MM.1S (cell line): ENCODE measurements around the gene CDH16.
A peak's percentile ranks its signal among the peaks of the same experiment; 100 is the strongest.

Experiments
- DNase-seq: peaks from one replicate; pipeline ENCODE4 v3.0.0-alpha.2; 2015
- H2AFZ ChIP-seq: fragments of 300-600 bp; sonication (generic); 2 replicates; pipeline ENCODE4 v1.6.0; 2016; ENCODE audit warnings: antibody characterized with exemption, low read length
- H3F3A ChIP-seq: fragments of 300-600 bp; sonication (generic); 2 replicates; pipeline ENCODE4 v1.6.1; 2016; ENCODE audit warnings: mild to moderate bottlenecking, antibody characterized with exemption, low read length, moderate library complexity, mixed read lengths; ENCODE audit not compliant: insufficient read depth
- H3K27ac ChIP-seq: fragments of 300-600 bp; sonication (generic); 2 replicates; pipeline ENCODE4 v1.5.1; 2016; ENCODE audit warnings: mild to moderate bottlenecking, low read length
- H3K27me3 ChIP-seq: fragments of 300-600 bp; sonication (generic); replicated peaks from 2 replicates; pipeline ENCODE4 v1.6.0; 2016; ENCODE audit warnings: low read length; ENCODE audit not compliant: insufficient read depth
- H3K36me3 ChIP-seq: fragments of 300-600 bp; sonication (generic); replicated peaks from 2 replicates; pipeline ENCODE4 v1.6.1; 2016; ENCODE audit warnings: mild to moderate bottlenecking, low read length, mixed read lengths; ENCODE audit not compliant: insufficient read depth
- H3K4me1 ChIP-seq: fragments of 300-600 bp; sonication (generic); 2 replicates; pipeline ENCODE4 v1.6.1; 2016; ENCODE audit warnings: low read length, mixed read lengths
- H3K4me2 ChIP-seq: fragments of 300-600 bp; sonication (generic); 2 replicates; pipeline ENCODE4 v1.6.0; 2016; ENCODE audit warnings: low read depth, low read length
- H3K4me3 ChIP-seq: fragments of 300-600 bp; sonication (generic); 2 replicates; pipeline ENCODE4 v1.5.1; 2016; ENCODE audit warnings: low read length, mixed read lengths
- H3K79me2 ChIP-seq: fragments of 300-600 bp; sonication (generic); 2 replicates; pipeline ENCODE4 v1.6.1; 2016; ENCODE audit warnings: mixed run types, low read length, mixed read lengths
- H3K9ac ChIP-seq: fragments of 300-600 bp; sonication (generic); 2 replicates; pipeline ENCODE4 v1.6.1; 2016; ENCODE audit warnings: low read length, mixed read lengths
- H3K9me2 ChIP-seq: fragments of 300-600 bp; sonication (generic); replicated peaks from 2 replicates; pipeline ENCODE4 v1.6.1; 2016; ENCODE audit warnings: mild to moderate bottlenecking, low read length, mixed read lengths; ENCODE audit not compliant: insufficient read depth
- H3K9me3 ChIP-seq: fragments of 300-600 bp; sonication (generic); replicated peaks from 2 replicates; pipeline ENCODE4 v1.6.1; 2016; ENCODE audit warnings: mild to moderate bottlenecking, low read length, mixed read lengths; ENCODE audit not compliant: insufficient read depth
- H4K20me1 ChIP-seq: fragments of 300-600 bp; sonication (generic); 2 replicates; pipeline ENCODE4 v1.6.1; 2016; ENCODE audit warnings: mild to moderate bottlenecking, low read length, moderate library complexity, mixed read lengths; ENCODE audit not compliant: insufficient read depth
- CTCF ChIP-seq: fragments of 300-600 bp; sonication (generic); IDR thresholded peaks from 2 replicates; pipeline ENCODE4 v1.5.1; 2016; ENCODE audit warnings: antibody characterized with exemption, low read length, mixed read lengths
- EZH2 ChIP-seq: fragments of 300-600 bp; sonication (generic); optimal IDR thresholded peaks from 2 replicates; pipeline ENCODE3; 2017; ENCODE audit warnings: low read depth, mild to moderate bottlenecking, antibody characterized with exemption, low read length, mixed read lengths
- EZH2phosphoT487 ChIP-seq: fragments of 300-600 bp; sonication (generic); IDR thresholded peaks from 2 replicates; pipeline ENCODE4 v1.6.1; 2018; ENCODE audit warnings: antibody characterized with exemption, low read length

CDH16 gene

GRCh38 chr16:66925322-66925840 lies 6.7 kb upstream of the CDH16 start, which contains the start of gene RRAD:
Gene RRAD, minus strand, starts transcription at chr16:66925535. Its CDS starts 356 bp downstream, at chr16:66925179.
- H3K4me2 ChIP-seq = peak within 1 kb of the TSS; percentile 87

GRCh38 chr16:66924527-66925321 lies 6.0 kb upstream of the CDH16 start:
- Histone ChIP-seq H3K9me3 (no peaks in the 10 kb centered on the region), H3K4me2 (peak overlapping the region; percentile 87), H3K9ac (peak overlapping the region; percentile 23; the same call in 1 of the 2 replicates), H2AFZ (peak overlapping the region; percentile 82), H4K20me1 (no peaks in the 10 kb centered on the region), H3K27ac (no peak overlapping the region), H3K4me3 (peak overlapping the region; percentile 58), H3K4me1 (no peaks in the 10 kb centered on the region), H3K36me3 (no peaks in the 10 kb centered on the region), H3F3A (no peaks in the 10 kb centered on the region; the same call in 1 of the 2 replicates), H3K27me3 (peaks cover 52% of the 10 kb centered on the region), H3K9me2 (no peaks in the 10 kb centered on the region), H3K79me2 (no peaks in the 10 kb centered on the region)
- peak; percentile 39 for TF ChIP-seq CTCF
- TF ChIP-seq EZH2 = no peak
- no peak for TF ChIP-seq EZH2phosphoT487
- DNase-seq = peak; percentile 27

More at GRCh38 chr16:66925322-66925840, 6.7 kb upstream of the CDH16 start, which contains the start of gene RRAD:
- H3K27me3 ChIP-seq = peaks cover 45% of the 10 kb centered on the region
- H3K79me2 ChIP-seq = no peaks in the 10 kb centered on the region
- H3K9me2 ChIP-seq = no peaks in the 10 kb centered on the region
- no peaks in the 10 kb centered on the region; the same call in 1 of the 2 replicates for H3F3A ChIP-seq
- H4K20me1 ChIP-seq = no peaks in the 10 kb centered on the region
- peak within 1 kb of the TSS; percentile 23; the same call in 1 of the 2 replicates for H3K9ac ChIP-seq
- no peak for TF ChIP-seq CTCF
- no peak for TF ChIP-seq EZH2
- TF ChIP-seq EZH2phosphoT487 = no peak
- no peaks in the 10 kb centered on the region for H3K36me3 ChIP-seq
- peak within 1 kb of the TSS; percentile 58 for H3K4me3 ChIP-seq
- DNase-seq = no peak
- H3K4me1 ChIP-seq = no peaks in the 10 kb centered on the region
- peak within 1 kb of the TSS; percentile 82 for H2AFZ ChIP-seq
- H3K9me3 ChIP-seq = no peaks in the 10 kb centered on the region
- no peak within 1 kb of the TSS for H3K27ac ChIP-seq

- H3K4me2 ChIP-seq = no peak overlapping the region
- no peak overlapping the region for H2AFZ ChIP-seq
- no peaks in the 10 kb centered on the region for H3F3A ChIP-seq
- H3K36me3 ChIP-seq = no peaks in the 10 kb centered on the region
- H3K4me1 ChIP-seq = no peaks in the 10 kb centered on the region
- no peaks in the 10 kb centered on the region for H3K9me3 ChIP-seq
- no peak for DNase-seq
- H3K79me2 ChIP-seq = no peaks in the 10 kb centered on the region
- no peaks in the 10 kb centered on the region for H3K9me2 ChIP-seq
- no peak for TF ChIP-seq CTCF
- TF ChIP-seq EZH2 = no peak
- no peak for TF ChIP-seq EZH2phosphoT487
- H3K27ac ChIP-seq = no peak overlapping the region
- H3K27me3 ChIP-seq = peaks cover 58% of the 10 kb centered on the region
- H4K20me1 ChIP-seq = no peaks in the 10 kb centered on the region
- H3K9ac ChIP-seq = no peak overlapping the region
- no peak overlapping the region for H3K4me3 ChIP-seq
These were observed 5.2 kb upstream of the CDH16 start for GRCh38 chr16:66923866-66924265.
